Nephron (organoid): Measurements from ENCODE around the gene TGFBR3L.

Experiments used
- H3K27ac Mint-ChIP-seq, 3 experiments: 2 replicates each; pipeline ENCODE4 v1.8.0; 2020; ENCODE audit warnings: mixed read lengths in 3 of 3, mild to moderate bottlenecking in 2 of 3, moderate library complexity in 1 of 3
- H3K27me3 Mint-ChIP-seq: 2 replicates; pipeline ENCODE4 v1.8.0; 2021; ENCODE audit warnings: low read depth, mild to moderate bottlenecking, moderate library complexity, mixed read lengths
- H3K36me3 Mint-ChIP-seq: 2 replicates; pipeline ENCODE4 v1.8.0; 2020; ENCODE audit warnings: low read depth, mixed read lengths
- H3K4me1 Mint-ChIP-seq: 2 replicates; pipeline ENCODE4 v1.8.0; 2020; ENCODE audit warnings: mixed read lengths
- H3K4me3 Mint-ChIP-seq, 3 experiments: 2 replicates each; pipeline ENCODE4 v1.8.0; 2020; ENCODE audit warnings: mild to moderate bottlenecking in 3 of 3, mixed read lengths in 3 of 3, moderate library complexity in 2 of 3
- H3K9me3 Mint-ChIP-seq: 2 replicates; pipeline ENCODE4 v1.8.0; 2020; ENCODE audit warnings: mixed read lengths
- CTCF ChIP-seq, 3 experiments: fragments of 200-600 bp; sonication (generic); IDR thresholded peaks; one replicate each; pipeline ENCODE4 v1.5.0; 2021; ENCODE audit warnings: antibody characterized with exemption in 3 of 3; ENCODE audit not compliant: unreplicated experiment in 3 of 3

Gene TGFBR3L

GRCh38 chr19:7909471-7910067 lies 5.1 kb upstream of the TGFBR3L start:
- Mint-ChIP-seq H3K9me3 (no peaks in the 10 kb centered on the region), H3K27ac (no peak overlapping the region), H3K4me3 (no peak overlapping the region), H3K27me3 (peaks cover 12% of the 10 kb centered on the region), H3K36me3 (peaks cover 13% of the 10 kb centered on the region), H3K4me1 (peaks cover 13% of the 10 kb centered on the region)
- TF ChIP-seq CTCF (IDR thresholded peaks at IDR 0.05; ENCODE audit: unreplicated experiment in 3 of 3): no peak

GRCh38 chr19:7910321-7911161 lies 4.1 kb upstream of the TGFBR3L start:
- peaks cover 21% of the 10 kb centered on the region for H3K27me3 Mint-ChIP-seq
- peaks cover 4% of the 10 kb centered on the region for H3K4me1 Mint-ChIP-seq
- peaks cover 13% of the 10 kb centered on the region for H3K36me3 Mint-ChIP-seq
- no peak overlapping the region for H3K4me3 Mint-ChIP-seq
- TF ChIP-seq CTCF (IDR thresholded peaks at IDR 0.05; ENCODE audit: unreplicated experiment in 3 of 3): no peak
- H3K9me3 Mint-ChIP-seq: no peaks in the 10 kb centered on the region
- H3K27ac Mint-ChIP-seq: no peak overlapping the region

GRCh38 chr19:7911508-7912143 lies 3.0 kb upstream of the TGFBR3L start:
- Mint-ChIP-seq H3K27me3 (peaks cover 28% of the 10 kb centered on the region), H3K4me1 (no peaks in the 10 kb centered on the region), H3K9me3 (no peaks in the 10 kb centered on the region), H3K36me3 (peaks cover 13% of the 10 kb centered on the region), H3K27ac (no peak overlapping the region), H3K4me3 (no peak overlapping the region)
- no peak for TF ChIP-seq CTCF (IDR thresholded peaks at IDR 0.05; ENCODE audit: unreplicated experiment in 3 of 3)

GRCh38 chr19:7912144-7912696 lies 2.4 kb upstream of the TGFBR3L start:
- H3K4me3 Mint-ChIP-seq: no peak overlapping the region
- peaks cover 34% of the 10 kb centered on the region for H3K27me3 Mint-ChIP-seq
- H3K27ac Mint-ChIP-seq: no peak overlapping the region
- TF ChIP-seq CTCF (IDR thresholded peaks at IDR 0.05; ENCODE audit: unreplicated experiment in 3 of 3): no peak
- H3K4me1 Mint-ChIP-seq: peaks cover 4% of the 10 kb centered on the region
- peaks cover 13% of the 10 kb centered on the region for H3K36me3 Mint-ChIP-seq
- H3K9me3 Mint-ChIP-seq: no peaks in the 10 kb centered on the region

- no peak for TF ChIP-seq CTCF (IDR thresholded peaks at IDR 0.05; ENCODE audit: unreplicated experiment in 3 of 3)
- peaks cover 13% of the 10 kb centered on the region for H3K36me3 Mint-ChIP-seq
- H3K4me3 Mint-ChIP-seq: peak overlapping the region in 1 of 3 experiments; percentile 7
- no peaks in the 10 kb centered on the region for H3K9me3 Mint-ChIP-seq
- H3K4me1 Mint-ChIP-seq: peaks cover 4% of the 10 kb centered on the region
- peaks cover 38% of the 10 kb centered on the region for H3K27me3 Mint-ChIP-seq
- H3K27ac Mint-ChIP-seq: no peak overlapping the region
These were observed 1.7 kb upstream of the TGFBR3L start for GRCh38 chr19:7912697-7913564.
